ENCODE results near the gene MAP2K3. TPM values are rescaled to one million over a fixed set of nuclear protein-coding genes. Genes with fewer than 3 reads are reported as not detected.
"Not testable (repeated sequence)": the region's sequence is repeated elsewhere in the genome, so short reads cannot be mapped to it uniquely, and the experiment has no call there.

Gene MAP2K3
- total RNA-seq, 1 donor from 2014 or later, result 20.9 TPM

GRCh38 chr17:21310061-21310765, 25.7 kb downstream of the MAP2K3 start:
- not testable (repeated sequence) for DNase-seq (ENCODE audit: low spot score)

- DNase-seq (ENCODE audit: low spot score), result not testable (repeated sequence)
These were observed 26.5 kb downstream of the MAP2K3 start for GRCh38 chr17:21310766-21311602.

- DNase-seq (ENCODE audit: low spot score), result no peak
These were observed 28.8 kb downstream of the MAP2K3 start for GRCh38 chr17:21313320-21313719.

GRCh38 chr17:21313761-21314160, 29.2 kb downstream of the MAP2K3 start:
- not testable (repeated sequence) for DNase-seq (ENCODE audit: low spot score)

- not testable (repeated sequence) for DNase-seq (ENCODE audit: low spot score)
These were observed 29.8 kb downstream of the MAP2K3 start for GRCh38 chr17:21314261-21314664.

- DNase-seq (ENCODE audit: low spot score), result not testable (repeated sequence)
These were observed 30.2 kb downstream of the MAP2K3 start for GRCh38 chr17:21314701-21315111.

GRCh38 chr17:21315246-21316000, 30.9 kb downstream of the MAP2K3 start:
- not testable (repeated sequence) for DNase-seq (ENCODE audit: low spot score)

GRCh38 chr17:21316212-21316886, 31.8 kb downstream of the MAP2K3 start:
- not testable (repeated sequence) for DNase-seq (ENCODE audit: low spot score)

- peak; percentile 53 for DNase-seq (ENCODE audit: low spot score)
These were observed 32.5 kb downstream of the MAP2K3 start for GRCh38 chr17:21316887-21317500.

GRCh38 chr17:21317821-21318220, 33.3 kb downstream of the MAP2K3 start:
- DNase-seq (ENCODE audit: low spot score), result not testable (repeated sequence)

GRCh38 chr17:21318439-21318838, 33.9 kb downstream of the MAP2K3 start:
- no peak for DNase-seq (ENCODE audit: low spot score)

- not testable (repeated sequence) for DNase-seq (ENCODE audit: low spot score)
These were observed 34.3 kb downstream of the MAP2K3 start for GRCh38 chr17:21318856-21319255.

- DNase-seq (ENCODE audit: low spot score), result not testable (repeated sequence)
These were observed 34.7 kb downstream of the MAP2K3 start for GRCh38 chr17:21319256-21319655.

GRCh38 chr17:21319686-21320375, 35.3 kb downstream of the MAP2K3 start:
- DNase-seq (ENCODE audit: low spot score), result not testable (repeated sequence)

GRCh38 chr17:21320430-21320829, 35.9 kb downstream of the MAP2K3 start:
- not testable (repeated sequence) for DNase-seq (ENCODE audit: low spot score)

GRCh38 chr17:21321061-21321460, 36.5 kb downstream of the MAP2K3 start:
- not testable (repeated sequence) for DNase-seq (ENCODE audit: low spot score)

- DNase-seq (ENCODE audit: low spot score), result not testable (repeated sequence)
These were observed 37.3 kb downstream of the MAP2K3 start for GRCh38 chr17:21321744-21322191.

- not testable (repeated sequence) for DNase-seq (ENCODE audit: low spot score)
These were observed 39.0 kb downstream of the MAP2K3 start for GRCh38 chr17:21323257-21324111.

- not testable (repeated sequence) for DNase-seq (ENCODE audit: low spot score)
These were observed 40.2 kb downstream of the MAP2K3 start for GRCh38 chr17:21324741-21325140.
